ENCODE measurements around the gene TNFAIP8.

Gene TNFAIP8

GRCh38 chr5:119368238-119368630, 12.4 kb downstream of the TNFAIP8 start:
- no peak for DNase-seq (ENCODE audit: low spot score)

DNA sequence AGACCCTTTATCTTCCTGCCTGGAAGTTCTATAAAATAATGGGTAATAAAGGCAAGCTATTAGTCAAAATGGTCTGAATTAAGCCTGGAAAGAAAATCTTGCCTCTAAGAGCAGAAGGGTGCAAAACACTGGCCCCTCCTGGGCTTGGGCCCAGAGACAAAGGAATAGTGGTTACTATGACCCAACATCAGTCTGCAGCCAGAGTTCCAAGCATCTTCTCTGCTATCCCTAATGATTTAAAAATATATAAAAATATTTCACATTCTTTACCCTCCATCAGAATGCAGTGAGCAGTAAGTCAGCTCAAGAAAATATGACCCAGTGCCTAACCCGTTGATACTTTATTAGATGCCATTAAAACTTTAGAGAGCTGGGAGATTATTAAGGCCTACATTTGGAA, 14.7 kb downstream of the TNFAIP8 start:
- no peak for DNase-seq (ENCODE audit: low spot score)

DNA sequence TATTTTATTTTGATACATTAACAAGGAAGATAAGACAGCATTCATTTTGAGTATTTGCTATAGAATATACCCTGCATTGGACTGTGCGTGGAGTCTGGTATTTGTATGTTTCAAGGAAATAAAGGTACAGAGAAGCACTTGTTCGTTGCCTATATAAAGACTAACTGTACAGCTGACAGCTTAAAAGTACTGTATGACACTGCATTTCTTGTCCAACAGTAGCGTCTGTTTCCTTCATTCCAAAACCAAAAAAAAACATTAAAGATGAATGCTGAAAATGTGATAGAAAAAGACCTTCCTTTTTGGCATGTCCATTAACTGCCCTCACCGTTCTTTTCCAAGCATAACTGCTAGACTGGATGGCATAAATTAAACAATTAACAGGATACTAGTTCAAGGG, 15.3 kb downstream of the TNFAIP8 start:
- DNase-seq (ENCODE audit: low spot score) = no peak

- no peak for DNase-seq (ENCODE audit: low spot score)
Measured at GRCh38 chr5:119373449-119373858, 17.6 kb downstream of the TNFAIP8 start.

- DNase-seq (ENCODE audit: low spot score) = no peak
Measured at GRCh38 chr5:119374901-119375300, 19.1 kb downstream of the TNFAIP8 start.

DNA sequence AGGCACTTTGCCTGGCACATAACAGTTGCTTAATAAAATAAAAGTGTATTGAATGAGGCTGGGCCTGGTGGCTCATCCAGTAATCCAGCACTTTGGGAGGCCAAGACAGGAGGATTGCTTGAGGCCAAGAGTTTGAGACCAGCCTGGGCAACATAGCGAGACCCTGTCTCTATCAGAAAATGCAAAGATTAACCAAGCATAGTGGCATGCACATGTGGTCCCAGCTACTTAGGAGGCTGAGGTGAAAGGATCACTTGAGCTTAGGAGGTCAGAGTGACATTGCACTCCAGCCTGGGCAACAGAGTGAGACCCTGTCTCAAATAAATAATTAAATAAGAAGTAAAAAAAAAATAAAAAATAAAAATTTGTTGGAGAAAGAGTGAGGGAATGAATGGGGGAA, 21.2 kb downstream of the TNFAIP8 start:
- DNase-seq (ENCODE audit: low spot score) = no peak

DNA sequence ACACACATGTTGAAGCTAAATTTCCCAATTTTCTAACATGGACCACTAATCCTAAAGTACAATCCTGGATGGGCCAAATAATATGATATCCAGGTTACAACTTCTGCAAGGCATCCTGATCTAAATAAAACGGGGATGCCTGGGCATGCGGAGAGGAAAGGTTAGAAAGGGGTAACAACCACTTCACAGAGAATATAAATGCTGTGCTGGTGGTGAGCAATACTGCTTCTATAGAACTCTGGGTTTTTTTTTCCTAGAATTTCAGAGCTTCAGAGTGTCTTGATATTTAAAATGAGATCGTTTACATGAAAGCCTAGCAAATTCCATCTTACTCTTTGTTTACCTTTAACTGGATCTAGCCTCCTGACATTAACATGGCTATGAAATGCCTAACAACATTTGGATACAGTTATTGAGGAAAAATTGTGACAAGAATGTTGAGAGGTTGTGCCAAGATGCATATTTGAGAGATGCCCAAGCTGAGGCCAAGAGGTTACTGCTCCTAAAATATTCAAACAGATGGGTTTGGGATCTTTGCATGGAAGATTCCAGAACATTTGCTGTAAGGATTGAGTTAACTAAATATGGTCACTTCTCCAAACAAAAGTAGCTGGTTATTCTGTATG, 22.4 kb downstream of the TNFAIP8 start:
- DNase-seq (ENCODE audit: low spot score) = no peak

- DNase-seq (ENCODE audit: low spot score) = no peak
Measured at GRCh38 chr5:119379096-119379495, 23.3 kb downstream of the TNFAIP8 start.

GRCh38 chr5:119379942-119380547, 24.2 kb downstream of the TNFAIP8 start:
- no peak for DNase-seq (ENCODE audit: low spot score)

- no peak for DNase-seq (ENCODE audit: low spot score)
Measured at GRCh38 chr5:119382169-119382568, 26.4 kb downstream of the TNFAIP8 start.

DNA sequence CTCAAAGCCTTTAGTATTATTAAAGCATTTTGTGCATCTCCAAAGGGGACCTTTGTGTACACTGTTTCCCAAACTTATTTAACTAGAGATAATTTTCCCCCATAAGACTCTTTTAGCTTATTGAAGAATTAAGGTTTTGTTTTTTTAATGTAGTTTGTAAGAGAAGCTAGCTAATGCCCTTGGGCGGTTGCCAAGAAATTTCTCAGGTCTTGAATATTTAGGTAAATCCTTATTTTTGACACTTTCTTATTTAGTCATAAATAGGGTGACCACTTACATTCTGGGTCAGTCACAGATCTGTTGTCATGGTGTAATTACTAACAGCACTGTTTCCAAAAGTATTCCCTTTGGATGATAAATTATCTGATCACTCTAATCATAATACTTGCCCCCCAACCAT, 27.2 kb downstream of the TNFAIP8 start:
- no peak for DNase-seq (ENCODE audit: low spot score)

- DNase-seq (ENCODE audit: low spot score) = no peak
Measured at GRCh38 chr5:119385136-119385535, 29.3 kb downstream of the TNFAIP8 start.

DNA sequence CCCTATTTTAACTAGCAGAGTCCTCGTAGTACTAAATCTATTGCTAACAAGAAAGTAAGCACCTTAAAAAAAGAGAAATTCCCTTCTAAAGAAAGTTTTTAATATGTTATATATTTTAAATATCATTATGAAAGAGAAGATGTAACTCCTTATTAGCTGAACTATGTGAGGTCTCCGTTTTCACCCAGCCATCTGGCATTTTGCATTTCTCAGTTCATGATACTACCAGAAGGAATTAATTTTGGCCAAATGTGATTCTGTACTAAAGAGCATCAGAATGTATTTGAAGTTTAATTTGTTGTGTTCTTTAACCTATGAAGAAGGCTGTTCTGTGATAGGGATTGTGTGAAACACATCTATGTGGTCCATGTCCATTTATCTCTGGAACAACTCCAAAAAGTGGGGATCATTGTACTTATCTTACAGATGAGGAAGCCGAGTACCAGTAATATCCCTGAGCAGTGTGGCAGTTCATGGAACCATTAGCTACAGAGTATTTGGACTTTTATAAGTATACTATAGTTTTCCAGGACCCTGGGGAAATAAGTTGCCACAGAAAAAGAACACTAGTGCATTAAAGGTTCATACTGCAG, 29.8 kb downstream of the TNFAIP8 start:
- DNase-seq (ENCODE audit: low spot score) = no peak

DNA sequence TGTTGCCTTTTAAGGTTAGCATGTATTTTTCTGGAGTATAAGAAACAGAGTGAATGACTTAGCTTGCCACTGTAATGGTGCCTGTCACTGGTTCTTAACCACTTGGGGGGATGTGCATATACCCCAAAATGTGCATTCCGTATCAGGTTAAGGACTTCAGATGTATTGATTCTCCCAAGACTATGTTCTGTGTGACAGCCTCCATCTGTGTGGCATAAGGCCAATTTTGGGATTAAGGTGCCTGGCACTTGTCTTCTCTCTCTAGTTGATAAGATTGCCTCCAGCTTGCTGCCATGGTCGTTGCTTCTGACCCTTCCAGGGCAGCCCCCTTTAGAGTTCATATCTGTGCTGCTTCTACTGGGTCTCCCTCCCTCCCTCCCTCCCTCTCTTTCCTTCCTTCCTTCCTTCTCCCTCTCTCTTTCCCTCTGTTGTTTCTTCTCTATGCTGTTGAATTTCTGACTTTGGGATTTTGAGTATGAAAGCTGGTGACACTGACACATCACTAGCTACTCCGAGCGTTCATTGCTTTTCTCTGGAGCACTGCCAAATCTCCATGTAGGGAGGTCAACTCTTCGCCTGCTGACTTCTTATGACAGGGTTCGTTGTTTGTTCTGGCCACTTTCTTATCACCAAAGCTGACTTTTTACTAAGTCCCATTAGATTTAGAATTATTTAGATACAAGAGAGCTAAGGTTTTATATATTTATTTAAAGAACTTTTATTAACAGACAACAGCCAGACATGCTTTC, 31.0 kb downstream of the TNFAIP8 start:
- DNase-seq (ENCODE audit: low spot score) = no peak

GRCh38 chr5:119387945-119388618, 32.3 kb downstream of the TNFAIP8 start:
- no peak for DNase-seq (ENCODE audit: low spot score)

DNA sequence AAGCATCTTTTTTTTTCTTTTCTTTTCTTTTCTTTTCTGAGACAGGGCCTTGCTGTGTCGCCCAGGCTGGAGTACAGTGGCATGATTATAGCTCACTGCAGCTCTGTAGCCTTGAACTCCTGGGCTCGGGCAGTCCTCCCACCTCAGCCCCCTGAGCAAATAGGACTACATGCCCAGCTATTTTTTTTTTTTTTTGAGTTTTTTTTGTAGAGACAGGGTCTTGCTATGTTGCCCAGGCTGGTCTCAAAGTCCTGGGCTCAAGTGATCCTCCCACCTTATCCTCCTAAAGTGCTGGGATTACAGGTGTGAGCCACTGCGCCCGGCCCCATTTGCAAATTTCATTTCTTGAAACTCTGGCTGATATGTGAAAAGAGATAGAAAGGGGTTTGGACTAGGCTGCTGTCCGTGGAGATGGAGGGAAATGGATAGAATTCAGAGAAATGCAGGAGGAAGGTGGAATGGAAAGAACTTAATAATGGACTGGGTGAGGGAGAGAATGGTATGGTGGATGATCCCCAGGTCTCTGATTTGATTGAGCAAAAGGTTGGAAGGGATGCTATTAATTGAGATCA, 32.9 kb downstream of the TNFAIP8 start:
- no peak for DNase-seq (ENCODE audit: low spot score)

DNA sequence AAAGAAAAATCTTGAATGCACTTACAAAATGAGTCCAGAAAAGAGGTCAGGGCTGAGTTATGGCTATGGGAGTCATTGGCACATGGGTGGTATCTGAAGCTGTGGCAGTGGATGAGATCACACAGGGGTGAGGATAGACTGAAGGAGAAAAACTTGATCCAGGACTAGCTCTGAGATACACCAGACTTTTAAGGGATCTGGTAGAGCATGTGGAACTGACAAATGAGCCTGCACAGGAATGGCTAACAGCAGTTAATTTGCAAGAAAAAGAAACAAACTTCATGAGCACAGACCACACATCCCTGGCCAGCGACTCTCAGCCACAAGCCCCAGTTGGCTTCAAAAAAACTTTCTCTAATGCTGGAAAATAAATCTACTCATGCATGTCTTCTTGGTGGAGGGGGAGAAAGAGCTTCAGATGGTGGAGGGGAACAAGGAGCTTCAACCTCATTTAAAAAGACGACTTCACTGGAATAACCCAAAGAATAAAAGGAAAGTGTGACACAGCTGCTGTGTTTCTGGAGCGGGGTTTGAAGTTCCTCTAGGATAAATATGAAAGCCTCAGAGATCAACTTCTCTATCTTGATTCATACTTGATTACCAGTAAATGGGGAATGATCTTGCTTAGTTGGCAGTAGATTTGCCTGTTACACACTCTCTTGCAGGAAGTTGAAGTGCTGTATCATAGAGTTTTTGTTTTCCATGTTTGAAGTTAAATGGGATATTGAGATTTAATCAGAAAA, 33.6 kb downstream of the TNFAIP8 start:
- no peak for DNase-seq (ENCODE audit: low spot score)

DNA sequence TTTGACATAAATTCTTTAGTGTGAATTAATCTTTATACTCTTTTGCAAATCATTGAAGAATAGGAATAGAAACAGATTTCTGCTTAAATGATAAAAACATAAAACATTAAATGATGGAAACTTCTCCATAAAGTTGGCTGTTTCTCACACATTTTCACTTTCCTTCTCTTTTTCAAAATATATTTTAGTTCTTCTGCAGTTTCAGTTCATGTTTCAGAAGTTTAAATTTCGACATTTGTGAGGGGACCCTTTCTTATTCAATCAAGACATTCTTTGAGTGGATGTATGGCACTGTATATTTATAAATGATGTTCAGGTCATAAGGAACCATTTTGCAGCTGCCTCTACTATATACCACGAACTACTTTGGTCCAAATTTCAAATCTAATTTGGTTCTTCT, 34.6 kb downstream of the TNFAIP8 start:
- no peak for DNase-seq (ENCODE audit: low spot score)

- DNase-seq (ENCODE audit: low spot score) = no peak
Measured at GRCh38 chr5:119393201-119393691, 37.4 kb downstream of the TNFAIP8 start.

- no peak for DNase-seq (ENCODE audit: low spot score)
Measured at GRCh38 chr5:119393746-119394145, 37.9 kb downstream of the TNFAIP8 start.

All from AG08396 (cell line).